Vagina (tissue), 2 donors: ENCODE measurements around the gene HECW1.

Experiments
- POLR2A ChIP-seq, 2 donors: fragments of 450-650 bp; IDR thresholded peaks; one replicate each; pipeline ENCODE4 v1.6.1; 2017; ENCODE audit warnings: antibody characterized with exemption in 2 of 2, mild to moderate bottlenecking in 2 of 2, moderate library complexity in 2 of 2
- POLR2AphosphoS5 ChIP-seq, 2 donors: sonication (generic); formaldehyde crosslinking; IDR thresholded peaks; one replicate each; pipeline ENCODE4 v1.9.0; 2017; ENCODE audit warnings: antibody characterized with exemption in 2 of 2, mild to moderate bottlenecking in 2 of 2, low read depth in 1 of 2; ENCODE audit not compliant: insufficient read depth in 1 of 2
- TF ChIP-seq, protein P1 (sequence below), 3 experiments: fragments of 450-650 bp in 2 of 3; fragments of 200-600 bp in 1 of 3; sonication (generic) in 1 of 3; IDR thresholded peaks; one replicate each; pipeline ENCODE4 v1.5.1; 2017 to 2019; ENCODE audit warnings: antibody characterized with exemption in 3 of 3, mild to moderate bottlenecking in 2 of 3, moderate library complexity in 2 of 3

GRCh38 chr7:43536773-43537172 lies 424.3 kb downstream of the HECW1 start:
- TF ChIP-seq, protein P1, sequence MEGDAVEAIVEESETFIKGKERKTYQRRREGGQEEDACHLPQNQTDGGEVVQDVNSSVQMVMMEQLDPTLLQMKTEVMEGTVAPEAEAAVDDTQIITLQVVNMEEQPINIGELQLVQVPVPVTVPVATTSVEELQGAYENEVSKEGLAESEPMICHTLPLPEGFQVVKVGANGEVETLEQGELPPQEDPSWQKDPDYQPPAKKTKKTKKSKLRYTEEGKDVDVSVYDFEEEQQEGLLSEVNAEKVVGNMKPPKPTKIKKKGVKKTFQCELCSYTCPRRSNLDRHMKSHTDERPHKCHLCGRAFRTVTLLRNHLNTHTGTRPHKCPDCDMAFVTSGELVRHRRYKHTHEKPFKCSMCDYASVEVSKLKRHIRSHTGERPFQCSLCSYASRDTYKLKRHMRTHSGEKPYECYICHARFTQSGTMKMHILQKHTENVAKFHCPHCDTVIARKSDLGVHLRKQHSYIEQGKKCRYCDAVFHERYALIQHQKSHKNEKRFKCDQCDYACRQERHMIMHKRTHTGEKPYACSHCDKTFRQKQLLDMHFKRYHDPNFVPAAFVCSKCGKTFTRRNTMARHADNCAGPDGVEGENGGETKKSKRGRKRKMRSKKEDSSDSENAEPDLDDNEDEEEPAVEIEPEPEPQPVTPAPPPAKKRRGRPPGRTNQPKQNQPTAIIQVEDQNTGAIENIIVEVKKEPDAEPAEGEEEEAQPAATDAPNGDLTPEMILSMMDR (IDR thresholded peaks at IDR 0.05): no peak
- TF ChIP-seq POLR2AphosphoS5 (IDR thresholded peaks at IDR 0.05; ENCODE audit: insufficient read depth in 1 of 2, low read depth in 1 of 2) (no peak), POLR2A (IDR thresholded peaks at IDR 0.05) (no peak)
